Thoracic aorta endothelial cell (primary cell): ENCODE measurements around the gene CNPY3. TPM values are rescaled to one million over a fixed set of nuclear protein-coding genes. Genes with fewer than 3 reads are reported as not detected.

Experiments
- total RNA-seq: library from RNA; depleted of rRNA; stranded (reverse); fragments of >200 nt; gene quantifications from 2 replicates; pipeline ENCODE4 v1.2.3, GENCODE V29; 2012

Gene CNPY3
- total RNA-seq = 25.4 and 28.1 TPM in 2 replicates

DNA sequence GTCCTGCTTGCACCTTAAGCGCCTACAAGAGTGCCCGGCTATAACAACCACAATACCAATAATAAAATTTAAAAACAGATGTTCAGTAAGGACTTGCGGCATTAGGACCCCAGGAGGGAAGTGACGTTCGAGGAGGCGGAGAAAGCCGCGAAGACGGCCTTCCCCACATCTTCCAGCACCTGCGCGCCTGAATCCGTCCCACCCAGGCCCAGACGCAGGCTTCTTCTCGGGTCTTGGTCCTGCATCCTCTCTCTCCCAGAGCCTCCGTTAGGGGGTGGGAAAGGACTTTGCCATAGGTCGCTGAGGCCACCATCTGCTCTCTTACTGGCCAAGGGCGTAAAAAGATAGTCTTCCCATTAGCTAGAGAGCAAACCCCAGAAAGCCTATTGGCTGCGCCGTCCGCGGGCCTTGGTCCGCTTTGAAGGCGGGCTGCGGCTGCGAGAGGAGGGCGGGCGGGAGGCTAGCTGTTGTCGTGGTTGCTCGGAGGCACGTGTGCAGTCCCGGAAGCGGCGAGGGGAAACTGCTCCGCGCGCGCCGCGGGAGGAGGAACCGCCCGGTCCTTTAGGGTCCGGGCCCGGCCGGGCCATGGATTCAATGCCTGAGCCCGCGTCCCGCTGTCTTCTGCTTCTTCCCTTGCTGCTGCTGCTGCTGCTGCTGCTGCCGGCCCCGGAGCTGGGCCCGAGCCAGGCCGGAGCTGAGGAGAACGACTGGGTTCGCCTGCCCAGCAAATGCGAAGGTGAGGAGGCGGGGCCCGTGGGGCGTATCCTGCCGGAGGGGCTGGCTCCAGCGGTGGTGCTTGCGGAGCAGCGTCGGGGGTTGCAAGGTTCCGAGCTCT is at the start of gene CNPY3:
Gene CNPY3 (plus strand): TSS at position 495 of the 835 bp plus-strand sequence. CDS start 91 bp downstream, at position 586.

DNA sequence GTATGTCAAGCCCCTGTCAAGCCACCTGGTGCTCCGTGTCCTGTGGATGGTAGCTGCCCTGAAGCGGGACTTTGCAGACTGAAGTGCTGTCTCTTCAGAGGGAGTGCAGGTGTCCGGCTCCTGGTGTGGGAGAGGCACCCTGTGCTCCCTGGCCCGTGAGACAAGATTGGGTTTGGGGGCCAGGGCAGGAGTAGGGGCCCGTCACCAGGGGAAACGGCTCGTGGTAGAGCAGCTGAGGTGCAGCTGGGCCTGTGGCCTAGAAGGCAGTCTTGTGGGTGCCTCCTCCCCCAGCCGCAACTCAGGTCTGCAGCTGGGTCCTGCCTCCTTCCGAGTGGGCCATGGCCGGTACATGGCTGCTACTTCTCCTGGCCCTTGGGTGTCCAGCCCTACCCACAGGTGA is 13.5 kb upstream of the CNPY3 start, which contains the start of gene PTCRA:
Gene PTCRA (plus strand): TSS at position 322 of the 400 bp plus-strand sequence. CDS start 17 bp downstream, at position 339.

DNA sequence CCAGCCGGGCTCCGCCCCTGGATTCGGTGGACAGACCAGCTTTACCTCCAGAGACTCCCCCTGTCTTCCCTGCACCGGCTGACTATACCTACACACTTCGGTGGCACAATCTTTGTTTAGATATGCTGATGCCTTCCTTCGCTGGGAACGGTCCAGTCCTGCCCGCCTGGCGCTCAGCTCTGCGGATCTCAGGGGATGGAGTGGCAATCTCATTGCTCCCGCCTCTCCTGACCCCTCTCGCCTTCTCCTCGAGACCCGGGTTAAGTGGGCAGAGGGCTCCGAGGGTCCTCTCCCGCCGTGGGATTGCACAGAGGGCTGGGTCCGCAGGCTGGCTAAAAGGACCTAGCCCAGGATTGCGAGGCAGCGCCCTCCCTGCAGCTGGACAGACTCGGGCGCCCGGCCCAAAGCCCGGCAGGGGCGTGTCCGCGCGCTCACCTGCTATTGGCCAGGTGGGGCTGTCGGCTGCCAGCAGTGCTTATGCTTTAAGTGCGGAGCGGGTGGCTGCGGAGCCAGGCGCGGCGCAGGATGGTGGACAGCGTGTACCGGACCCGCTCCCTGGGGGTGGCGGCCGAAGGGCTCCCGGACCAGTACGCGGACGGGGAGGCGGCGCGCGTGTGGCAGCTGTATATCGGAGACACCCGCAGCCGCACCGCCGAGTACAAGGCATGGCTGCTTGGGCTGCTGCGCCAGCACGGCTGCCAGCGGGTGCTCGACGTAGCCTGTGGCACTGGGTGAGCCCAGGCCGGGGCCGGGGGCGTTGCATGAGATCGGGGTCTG is 31.2 kb downstream of the CNPY3 start, which contains the start of gene GNMT:
Gene GNMT (plus strand): TSS at position 512 of the 777 bp plus-strand sequence. CDS start 14 bp downstream, at position 526.

DNA sequence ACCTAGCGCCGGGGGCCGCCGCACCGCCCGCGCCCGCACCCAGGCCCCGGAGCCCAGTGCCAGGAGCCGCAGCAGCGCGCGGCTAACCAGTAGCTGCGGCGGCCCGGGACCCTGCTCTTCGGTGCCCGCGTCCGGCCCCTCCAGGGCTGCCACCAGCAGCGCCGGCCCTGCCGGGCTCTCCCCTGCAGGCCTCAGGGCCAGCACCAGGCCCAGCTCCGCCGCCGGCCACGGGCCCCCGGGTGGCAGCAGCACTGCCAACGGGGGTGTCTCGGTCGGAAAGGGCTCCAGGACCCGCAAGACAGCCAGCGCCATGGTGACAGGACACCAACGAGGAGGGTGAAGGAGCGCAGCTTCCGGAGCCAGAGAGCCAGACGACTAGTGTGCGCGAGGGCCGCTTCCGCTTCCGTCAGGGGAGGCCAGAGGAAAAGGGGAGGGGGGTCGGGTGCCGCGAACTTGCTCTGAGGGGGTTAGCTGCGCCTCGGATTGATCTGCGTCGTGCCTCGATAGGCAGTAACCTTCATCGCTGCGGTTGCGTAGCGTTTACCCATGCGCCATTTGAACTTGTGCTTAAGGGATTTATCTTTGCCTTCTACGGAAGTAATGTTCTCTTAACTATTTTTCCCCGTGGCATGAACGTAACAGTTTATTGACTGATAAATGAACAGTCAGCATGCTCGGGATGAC is 49.7 kb downstream of the CNPY3 start, which contains the start of gene PEX6:
Gene PEX6 (minus strand): TSS at position 343 of the 684 bp plus-strand sequence. CDS start 31 bp downstream, at position 312.

DNA sequence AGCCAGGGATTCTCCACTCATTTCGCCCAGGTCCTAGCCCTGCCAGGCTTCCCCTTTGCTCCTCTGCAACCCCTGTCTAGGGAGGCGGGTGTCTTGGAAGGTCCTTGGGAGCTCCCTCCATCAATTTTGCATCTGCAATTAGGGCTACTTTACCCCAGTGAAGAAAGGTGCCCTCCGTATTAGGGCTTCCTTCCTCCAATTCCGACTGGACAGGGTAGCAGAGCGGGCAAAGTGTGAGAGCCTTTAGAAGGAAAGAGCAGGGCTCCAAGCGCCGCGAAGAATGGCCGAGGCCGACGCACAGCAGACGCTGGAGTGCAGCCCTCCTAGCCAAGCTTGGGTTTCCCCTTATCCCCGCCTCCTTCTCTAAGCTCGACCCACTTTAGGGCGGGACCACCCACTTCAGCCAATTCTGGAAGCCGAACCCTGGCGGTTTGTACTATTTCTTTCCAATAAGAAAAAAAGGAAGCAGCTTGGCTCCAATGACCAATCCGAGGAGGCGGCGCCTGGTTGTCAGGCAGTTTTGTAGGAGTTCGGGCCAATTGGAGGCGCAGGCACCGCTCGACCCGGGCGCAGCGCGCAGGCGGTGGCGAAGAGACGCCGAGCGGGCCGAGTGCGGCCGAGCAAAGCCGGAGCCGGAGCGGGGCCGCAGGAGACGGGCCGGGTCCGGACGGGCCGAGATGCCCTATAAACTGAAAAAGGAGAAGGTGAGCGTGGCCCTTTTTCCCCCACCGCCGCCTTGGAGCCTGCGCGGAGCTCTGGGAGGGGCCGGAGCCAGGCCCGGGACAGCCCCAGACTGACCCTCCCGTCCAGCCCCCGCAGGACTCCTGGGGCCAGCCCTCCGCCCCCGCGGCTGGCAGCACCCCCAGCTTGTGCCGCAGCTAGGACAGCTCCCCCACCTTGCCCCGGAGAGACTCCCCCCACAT is 55.0 kb downstream of the CNPY3 start, which contains the start of gene PPP2R5D:
Gene PPP2R5D (plus strand): TSS at position 570 of the 923 bp plus-strand sequence. CDS start 108 bp downstream, at position 678.

Other genes with a start within 250 kb of the CNPY3 start
- 0.07 TPM in 1 of 2 replicates, not detected in the other for gene PRPH2, start 206.9 kb upstream of the CNPY3 start, total RNA-seq
- gene TBCC, start 183.4 kb upstream of the CNPY3 start, total RNA-seq = 28.3 and 31.3 TPM in 2 replicates
- gene BICRAL, start 147.4 kb upstream of the CNPY3 start, total RNA-seq = 6.5 and 7.1 TPM in 2 replicates
- 204 and 227 TPM in 2 replicates for gene RPL7L1, start 49.9 kb upstream of the CNPY3 start, total RNA-seq
- gene PTCRA, start 13.4 kb upstream of the CNPY3 start, total RNA-seq = not detected in 2 replicates
- 0.13 TPM in 1 of 2 replicates, not detected in the other for gene GNMT, start 31.3 kb downstream of the CNPY3 start, total RNA-seq
- gene PEX6, start 49.7 kb downstream of the CNPY3 start, total RNA-seq = 17.4 and 25.7 TPM in 2 replicates
- gene PPP2R5D, start 55.1 kb downstream of the CNPY3 start, total RNA-seq = 60.4 and 63.3 TPM in 2 replicates
- 43.7 and 50.7 TPM in 2 replicates for gene MEA1, start 84.5 kb downstream of the CNPY3 start, total RNA-seq
- 85.1 and 93.1 TPM in 2 replicates for gene KLHDC3, start 84.8 kb downstream of the CNPY3 start, total RNA-seq
- 104 and 118 TPM in 2 replicates for gene RRP36, start 92.1 kb downstream of the CNPY3 start, total RNA-seq
- 22.8 and 23.7 TPM in 2 replicates for gene CUL7, start 124.4 kb downstream of the CNPY3 start, total RNA-seq
- 24.6 and 25.9 TPM in 2 replicates for gene MRPL2, start 130.0 kb downstream of the CNPY3 start, total RNA-seq
- 11.2 and 11.8 TPM in 2 replicates for gene KLC4, start 130.2 kb downstream of the CNPY3 start, total RNA-seq
- 2.7 and 2.8 TPM in 2 replicates for gene PTK7, start 146.8 kb downstream of the CNPY3 start, total RNA-seq
- 22.5 and 28.9 TPM in 2 replicates for gene SRF, start 241.8 kb downstream of the CNPY3 start, total RNA-seq